Fibroblast of lung (primary cell): ENCODE results near the gene NUBPL. TPM values are rescaled to one million over a fixed set of nuclear protein-coding genes. Genes with fewer than 3 reads are reported as not detected.

Source experiments
- DNase-seq, 2 donors: peaks; one replicate each; pipeline versions ENCODE4 v3.0.0 to v3.0.0-alpha.2; 2010; ENCODE audit warnings: low read depth in 2 of 2
- H2AFZ ChIP-seq: 2 replicates; pipeline ENCODE4 v1.5.1; 2012; ENCODE audit warnings: low read length, control low read depth, inconsistent platforms
- H3K27ac ChIP-seq: 2 replicates; pipeline ENCODE4 v1.5.1; 2011; ENCODE audit warnings: low read length, control low read depth; ENCODE audit not compliant: insufficient read depth
- H3K27me3 ChIP-seq: 2 replicates; pipeline ENCODE4 v1.5.1; 2011; ENCODE audit warnings: mild to moderate bottlenecking, low read length; ENCODE audit not compliant: control insufficient read depth, insufficient read depth
- H3K36me3 ChIP-seq: 2 replicates; pipeline ENCODE4 v1.5.1; 2011; ENCODE audit warnings: low read length; ENCODE audit not compliant: control insufficient read depth, insufficient read depth
- H3K4me1 ChIP-seq: 2 replicates; pipeline ENCODE4 v1.5.1; 2011; ENCODE audit warnings: low read length; ENCODE audit not compliant: control insufficient read depth, insufficient read depth; ENCODE audit errors: extremely low read depth
- H3K4me2 ChIP-seq: 2 replicates; pipeline ENCODE4 v1.5.1; 2011; ENCODE audit warnings: low read length, control low read depth; ENCODE audit not compliant: insufficient read depth; ENCODE audit errors: extremely low read depth
- H3K4me3 ChIP-seq, 4 experiments: fragments of 200-600 bp in 1 of 4; sonication (generic) in 1 of 4; replicated peaks in 1 of 4; 2 replicates each; pipeline ENCODE4 v1.5.1; 2011 to 2016; ENCODE audit warnings: low read length in 4 of 4, low read depth in 3 of 4, mild to moderate bottlenecking in 3 of 4, control low read depth in 2 of 4, inconsistent platforms in 1 of 4, mixed read lengths in 1 of 4; ENCODE audit not compliant: insufficient read depth in 1 of 4; ENCODE audit errors: control extremely low read depth in 1 of 4
- H3K79me2 ChIP-seq: 2 replicates; pipeline ENCODE4 v1.5.1; 2012; ENCODE audit warnings: mild to moderate bottlenecking, low read length, inconsistent platforms; ENCODE audit not compliant: control insufficient read depth, insufficient read depth
- H3K9ac ChIP-seq: 2 replicates; pipeline ENCODE4 v1.5.1; 2011; ENCODE audit warnings: mild to moderate bottlenecking, low read length, control low read depth; ENCODE audit not compliant: insufficient read depth
- H3K9me3 ChIP-seq: 2 replicates; pipeline ENCODE4 v1.5.1; 2012; ENCODE audit warnings: low read depth, low read length; ENCODE audit not compliant: control insufficient read depth, insufficient read depth
- H4K20me1 ChIP-seq: 2 replicates; pipeline ENCODE4 v1.5.1; 2011; ENCODE audit warnings: low read length; ENCODE audit not compliant: control insufficient read depth, insufficient read depth; ENCODE audit errors: extremely low read depth
- EZH2 ChIP-seq: IDR thresholded peaks from 2 replicates; pipeline ENCODE4 v1.5.1; 2012; ENCODE audit warnings: low read length, control low read depth, mild to moderate bottlenecking; ENCODE audit errors: missing control alignments
- polyA plus RNA-seq, 2 donors: library from polyadenylated mRNA; depleted of rRNA in 1 of 2; stranded (reverse) in 1 of 2; unstranded in 1 of 2; fragments of >200 nt; gene quantifications; 2 replicates each; pipeline ENCODE4 v1.2.1, GENCODE V29; 2011 to 2012; ENCODE audit warnings: missing spikeins in 1 of 2
- total RNA-seq: library from RNA; depleted of rRNA; stranded (reverse); fragments of >200 nt; gene quantifications from 2 replicates; pipeline ENCODE4 v1.2.1, GENCODE V29; 2014
- TF ChIP-seq, protein P1 (sequence below), 2 donors: IDR thresholded peaks in 1 of 2; conservative IDR thresholded peaks in 1 of 2; 1 replicate in 1 of 2; 2 replicates in 1 of 2; pipeline ENCODE4 v1.5.1; 2011 to 2012; ENCODE audit warnings: low read length in 2 of 2, control low read depth in 1 of 2, inconsistent platforms in 1 of 2, low read depth in 1 of 2, mild to moderate bottlenecking in 1 of 2

Gene NUBPL
- total and polyA plus RNA-seq, 2 donors (not counting 1 experiment from before 2014, with no cell fraction given) = 9.0 to 10.7 TPM

- Histone ChIP-seq H3K4me2 (no peak overlapping the region), H3K27ac (no peak overlapping the region), H2AFZ (no peak overlapping the region)
Observed at GRCh38 chr14:31876741-31877140, 315.5 kb downstream of the NUBPL start.

DNA sequence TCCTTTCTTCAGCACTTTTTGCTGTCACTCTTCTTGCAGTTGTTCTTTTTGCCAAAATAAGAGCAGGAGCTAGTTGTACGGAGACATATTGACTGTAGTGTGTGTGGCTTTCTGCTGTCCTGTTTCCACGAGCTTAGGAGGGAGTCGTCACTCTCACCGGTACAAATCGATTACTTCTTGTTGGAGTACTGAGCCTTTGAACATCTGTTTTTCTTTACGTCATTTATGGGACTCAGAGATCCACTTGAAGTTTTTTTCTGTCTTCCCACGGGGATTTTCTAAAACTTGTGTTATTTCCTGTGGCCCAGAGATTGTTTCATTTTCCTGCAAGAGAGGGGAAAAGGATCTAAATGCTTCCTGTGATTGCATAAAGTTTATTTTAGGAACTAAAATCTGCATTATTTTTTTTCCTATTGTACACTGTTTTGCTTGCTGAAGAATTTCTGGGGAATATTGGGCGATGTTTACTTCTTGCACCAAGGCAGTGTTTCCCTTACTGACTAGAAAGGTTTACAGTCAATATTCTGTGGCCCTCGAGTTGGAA, 316.1 kb downstream of the NUBPL start:
- Histone ChIP-seq H3K79me2 (no peaks in the 10 kb centered on the region), H3K27me3 (no peaks in the 10 kb centered on the region), H3K27ac (no peak overlapping the region), H3K36me3 (no peaks in the 10 kb centered on the region), H3K4me1 (peaks cover 11% of the 10 kb centered on the region), H3K4me3 (peak overlapping the region; percentile 0 to 17 (median 9)), H3K9me3 (no peaks in the 10 kb centered on the region), H3K9ac (peak overlapping the region; percentile 37), H2AFZ (peak overlapping the region; percentile 96), H4K20me1 (no peaks in the 10 kb centered on the region), H3K4me2 (peak overlapping the region; percentile 75)
- TF ChIP-seq, protein P1, sequence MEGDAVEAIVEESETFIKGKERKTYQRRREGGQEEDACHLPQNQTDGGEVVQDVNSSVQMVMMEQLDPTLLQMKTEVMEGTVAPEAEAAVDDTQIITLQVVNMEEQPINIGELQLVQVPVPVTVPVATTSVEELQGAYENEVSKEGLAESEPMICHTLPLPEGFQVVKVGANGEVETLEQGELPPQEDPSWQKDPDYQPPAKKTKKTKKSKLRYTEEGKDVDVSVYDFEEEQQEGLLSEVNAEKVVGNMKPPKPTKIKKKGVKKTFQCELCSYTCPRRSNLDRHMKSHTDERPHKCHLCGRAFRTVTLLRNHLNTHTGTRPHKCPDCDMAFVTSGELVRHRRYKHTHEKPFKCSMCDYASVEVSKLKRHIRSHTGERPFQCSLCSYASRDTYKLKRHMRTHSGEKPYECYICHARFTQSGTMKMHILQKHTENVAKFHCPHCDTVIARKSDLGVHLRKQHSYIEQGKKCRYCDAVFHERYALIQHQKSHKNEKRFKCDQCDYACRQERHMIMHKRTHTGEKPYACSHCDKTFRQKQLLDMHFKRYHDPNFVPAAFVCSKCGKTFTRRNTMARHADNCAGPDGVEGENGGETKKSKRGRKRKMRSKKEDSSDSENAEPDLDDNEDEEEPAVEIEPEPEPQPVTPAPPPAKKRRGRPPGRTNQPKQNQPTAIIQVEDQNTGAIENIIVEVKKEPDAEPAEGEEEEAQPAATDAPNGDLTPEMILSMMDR (conservative IDR thresholded peaks at IDR 0.05 in 1 of 2, IDR thresholded peaks at IDR 0.05 in 1 of 2; ENCODE audit: low read depth in 1 of 2, low read length in 2 of 2) = no peak
- no peak for TF ChIP-seq EZH2
- peak in 1 of 2 donors; percentile 29 for DNase-seq

More at GRCh38 chr14:31876741-31877140, 315.5 kb downstream of the NUBPL start:
- Histone ChIP-seq H4K20me1 (no peaks in the 10 kb centered on the region), H3K27me3 (no peaks in the 10 kb centered on the region), H3K4me1 (peaks cover 6% of the 10 kb centered on the region), H3K9ac (no peak overlapping the region), H3K79me2 (no peaks in the 10 kb centered on the region), H3K4me3 (no peak overlapping the region), H3K9me3 (no peaks in the 10 kb centered on the region), H3K36me3 (no peaks in the 10 kb centered on the region)
- TF ChIP-seq, protein P1 (conservative IDR thresholded peaks at IDR 0.05 in 1 of 2, IDR thresholded peaks at IDR 0.05 in 1 of 2; ENCODE audit: low read depth in 1 of 2, low read length in 2 of 2) = no peak
- TF ChIP-seq EZH2 = no peak
- DNase-seq = no peak

- Histone ChIP-seq H3K27ac (no peak overlapping the region), H4K20me1 (no peaks in the 10 kb centered on the region), H3K9ac (no peak overlapping the region), H2AFZ (no peak overlapping the region), H3K27me3 (no peaks in the 10 kb centered on the region), H3K4me3 (no peak overlapping the region), H3K36me3 (no peaks in the 10 kb centered on the region), H3K9me3 (no peaks in the 10 kb centered on the region), H3K4me2 (no peak overlapping the region), H3K4me1 (peaks cover 11% of the 10 kb centered on the region), H3K79me2 (no peaks in the 10 kb centered on the region)
- DNase-seq = no peak
- no peak for TF ChIP-seq EZH2
- TF ChIP-seq, protein P1 (conservative IDR thresholded peaks at IDR 0.05 in 1 of 2, IDR thresholded peaks at IDR 0.05 in 1 of 2; ENCODE audit: low read depth in 1 of 2, low read length in 2 of 2) = no peak
Observed at GRCh38 chr14:31879661-31880348, 318.6 kb downstream of the NUBPL start.
